Breast epithelium (tissue), 4 donors: Measurements from ENCODE around the gene EPB42. TPM values are rescaled to one million over a fixed set of nuclear protein-coding genes. Genes with fewer than 3 reads are reported as not detected.

Experiments used
- DNase-seq, 2 donors: peaks; one replicate each; pipeline ENCODE4 v3.0.0-alpha.2; 2019; ENCODE audit warnings: low spot score in 2 of 2
- H3K27ac ChIP-seq, 2 donors: fragments of 200-600 bp; sonication (generic) in 1 of 2; one replicate each; pipeline ENCODE4 v1.5.1; 2016 to 2019; ENCODE audit warnings: mild to moderate bottlenecking in 1 of 2
- H3K27me3 ChIP-seq, 2 donors: fragments of 200-600 bp; sonication (generic) in 1 of 2; one replicate each; pipeline versions ENCODE4 v1.5.1 to v1.6.0; 2017 to 2019; ENCODE audit warnings: control low read depth in 1 of 2, mild to moderate bottlenecking in 1 of 2
- H3K36me3 ChIP-seq: fragments of 200-600 bp; one replicate; pipeline ENCODE4 v1.5.1; 2019
- H3K4me1 ChIP-seq, 2 donors: fragments of 200-600 bp; sonication (generic); one replicate each; pipeline ENCODE4 v1.5.1; 2016 to 2019; ENCODE audit warnings: control low read depth in 1 of 2
- H3K4me3 ChIP-seq, 3 donors: fragments of 200-600 bp; sonication (generic); 1 replicate in 2 of 3; 2 replicates in 1 of 3; pipeline ENCODE4 v1.5.1; 2016 to 2019; ENCODE audit warnings: mild to moderate bottlenecking in 3 of 3, moderate library complexity in 2 of 3
- H3K9me3 ChIP-seq, 2 donors: fragments of 200-600 bp; sonication (generic) in 1 of 2; one replicate each; pipeline ENCODE4 v1.5.1; 2016 to 2019; ENCODE audit warnings: control low read depth in 1 of 2
- CTCF ChIP-seq, 3 donors: fragments of 450-650 bp; IDR thresholded peaks; one replicate each; pipeline ENCODE4 v1.5.1; 2016 to 2017; ENCODE audit warnings: antibody characterized with exemption in 3 of 3, mild to moderate bottlenecking in 3 of 3, moderate library complexity in 3 of 3
- POLR2A ChIP-seq: fragments of 450-650 bp; IDR thresholded peaks from one replicate; pipeline ENCODE4 v1.6.1; 2016; ENCODE audit warnings: antibody characterized with exemption, mild to moderate bottlenecking, moderate library complexity
- POLR2AphosphoS5 ChIP-seq, 3 donors: sonication (generic); formaldehyde crosslinking; IDR thresholded peaks; one replicate each; pipeline ENCODE4 v1.6.1; 2017; ENCODE audit warnings: antibody characterized with exemption in 3 of 3
- intact Hi-C: fragments of 100-400 bp; cut with DNase I; formaldehyde crosslinking; loops from one replicate; pipeline ENCODE4 v1.15.1; 2023; ENCODE audit warnings: low total_unique reads
- total RNA-seq, 3 donors: library from RNA; depleted of rRNA; stranded (reverse); fragments of >200 nt; gene quantifications; one replicate each; pipeline ENCODE4 v1.1.0, GENCODE V29; 2016

The EPB42 gene
- total RNA-seq, 3 donors from 2014 or later = 0.29 to 1.9 TPM; not detected in 1

GRCh38 chr15:43150191-43150929 lies 70.5 kb downstream of the EPB42 start:
- Histone ChIP-seq H3K9me3 (no peaks in the 10 kb centered on the region), H3K27me3 (no peaks in the 10 kb centered on the region), H3K4me3 (no peak overlapping the region), H3K4me1 (no peaks in the 10 kb centered on the region), H3K27ac (no peak overlapping the region), H3K36me3 (peaks cover 4% of the 10 kb centered on the region)
- no peak for DNase-seq
- intact Hi-C loops = no loop called here
- no peak for TF ChIP-seq POLR2AphosphoS5 (IDR thresholded peaks at IDR 0.05)
- no peak for TF ChIP-seq CTCF (IDR thresholded peaks at IDR 0.05)
- TF ChIP-seq POLR2A = no peak

Other genes starting within 250 kb of the EPB42 start
- 10 to 100 TPM; 33.0 to 52.5 (median 48.5) TPM for gene UBR1, start 115.0 kb downstream of the EPB42 start, total RNA-seq
- 10 to 100 TPM; 43.2 to 61.6 (median 59.4) TPM for gene TMEM62, start 87.4 kb downstream of the EPB42 start, total RNA-seq
- gene CCNDBP1, start 35.6 kb downstream of the EPB42 start, total RNA-seq = 100 to 1,000 TPM in 2 of 3 donors, 10 to 100 TPM in 1; 90.1 to 179 (median 106) TPM
- gene TGM5, start 45.9 kb upstream of the EPB42 start, total RNA-seq = 1 to 10 TPM; 1.6 to 3.1 (median 2.7) TPM
- not detected for gene TGM7, start 81.2 kb upstream of the EPB42 start, total RNA-seq
- 1 to 10 TPM; 3.8 to 9.5 (median 6.6) TPM for gene LCMT2, start 109.6 kb upstream of the EPB42 start, total RNA-seq
- 10 to 100 TPM; 19.5 to 24.9 (median 24.7) TPM for gene ZSCAN29, start 150.0 kb upstream of the EPB42 start, total RNA-seq
- 10 to 100 TPM; 12.2 to 21.1 (median 19.7) TPM for gene TUBGCP4, start 150.1 kb upstream of the EPB42 start, total RNA-seq